ENCODE results near the gene NR1H3. TPM values are rescaled to one million over a fixed set of nuclear protein-coding genes. Genes with fewer than 3 reads are reported as not detected.
"Not testable (repeated sequence)": the region's sequence is repeated elsewhere in the genome, so short reads cannot be mapped to it uniquely, and the experiment has no call there.

NR1H3 gene
- total RNA-seq, 2 experiments from 2014 or later: 8.4 to 10.0 TPM

DNA sequence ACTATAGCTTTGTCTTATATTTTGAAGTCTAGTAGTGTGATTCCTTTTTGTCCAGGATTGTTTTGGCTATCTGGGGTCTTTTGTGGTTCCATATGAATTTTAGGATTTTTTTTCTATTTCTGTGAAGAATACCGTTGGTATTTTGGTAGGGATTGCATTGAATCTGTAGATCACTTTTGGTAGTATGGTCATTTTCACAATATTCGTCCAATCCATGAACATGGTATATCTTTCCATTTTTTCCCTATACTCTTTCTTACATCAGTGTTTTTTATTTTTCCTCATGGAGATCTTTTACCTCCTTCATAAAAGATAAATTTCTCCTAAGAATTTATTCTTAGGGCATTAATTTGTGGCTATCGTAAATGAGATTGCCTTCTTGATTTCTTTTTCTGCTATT lies 41.3 kb downstream of the NR1H3 start:
- Mint-ChIP-seq H3K9me3 (peaks cover 24% of the 10 kb centered on the region), H3K4me3 (no peak overlapping the region), H3K4me1 (peaks cover 14% of the 10 kb centered on the region), H3K27ac (no peak overlapping the region), H3K27me3 (no peaks in the 10 kb centered on the region), H3K36me3 (ENCODE audit: low read depth) (peaks cover 88% of the 10 kb centered on the region)
- DNase-seq: no peak
- ChIA-PET POLR2A (no interaction called here), CTCF (interaction anchor here (0.6 kb wide), 1 partner anchor 9 kb away, joined by 3 read pairs; no protein-coding TSS in a partner anchor)

DNA sequence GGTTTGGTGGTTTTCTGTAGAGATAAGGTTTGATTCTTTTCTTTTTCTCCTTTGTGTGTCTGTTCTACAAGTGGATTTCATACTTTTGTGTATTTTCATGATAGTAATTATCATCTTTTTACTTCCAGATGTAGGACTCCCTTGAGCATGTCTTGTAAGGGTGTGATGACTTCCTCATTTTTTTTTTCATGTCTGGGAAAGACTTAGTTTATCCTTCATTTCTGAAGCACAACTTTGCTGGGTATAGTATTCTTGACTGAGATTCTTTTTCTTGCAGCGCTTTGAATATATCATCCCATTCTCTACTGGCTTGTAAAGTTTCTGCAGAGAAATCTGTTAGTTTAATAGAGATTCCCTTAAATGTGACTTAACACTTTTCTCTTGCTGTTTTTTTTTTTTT lies 45.1 kb downstream of the NR1H3 start:
- ChIA-PET POLR2A (no interaction called here), CTCF (no interaction called here)
- H3K4me1 Mint-ChIP-seq: peaks cover 14% of the 10 kb centered on the region
- H3K27ac Mint-ChIP-seq: no peak overlapping the region
- no peaks in the 10 kb centered on the region for H3K27me3 Mint-ChIP-seq
- peaks cover 75% of the 10 kb centered on the region for H3K36me3 Mint-ChIP-seq (ENCODE audit: low read depth)
- no peak overlapping the region for H3K4me3 Mint-ChIP-seq
- no peak for DNase-seq
- H3K9me3 Mint-ChIP-seq: peaks cover 24% of the 10 kb centered on the region

DNA sequence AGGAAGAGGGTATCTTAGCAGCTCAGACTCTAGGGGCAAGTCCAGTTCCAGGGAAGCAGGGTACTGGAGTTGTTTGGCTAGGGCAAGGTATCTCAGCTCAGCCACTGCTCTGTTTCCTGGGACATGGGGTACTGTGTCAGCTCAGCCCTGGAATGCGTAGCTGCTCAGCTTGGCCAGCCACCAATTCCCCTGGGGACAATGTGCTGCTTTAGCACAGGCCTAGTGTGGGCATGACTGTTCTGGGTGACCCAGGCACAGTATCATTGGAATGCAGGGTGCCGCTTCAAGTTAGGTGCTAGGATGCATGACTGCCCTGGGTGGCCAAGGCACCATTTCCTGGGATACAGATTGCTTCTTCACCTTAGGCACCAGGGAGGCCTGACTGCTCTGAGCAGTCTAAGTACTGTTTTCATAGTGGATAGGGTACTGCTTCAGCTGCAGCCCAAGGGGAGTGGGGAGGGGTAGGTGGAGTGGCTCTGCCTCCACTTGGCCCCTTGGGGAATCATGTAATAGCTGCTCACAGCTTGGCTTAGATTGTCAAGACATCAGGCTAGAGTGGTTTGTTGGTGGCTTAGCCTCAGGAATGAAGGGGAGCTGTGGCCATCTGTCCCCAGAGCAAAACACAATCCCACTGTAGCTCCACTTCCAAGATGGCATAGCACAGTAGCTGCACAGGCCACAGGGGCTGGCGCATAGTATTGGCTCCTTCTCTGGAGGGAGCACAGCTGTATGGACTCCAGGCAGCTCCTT lies 48.1 kb downstream of the NR1H3 start:
- DNase-seq: no peak
- Mint-ChIP-seq H3K9me3 (peaks cover 16% of the 10 kb centered on the region), H3K4me1 (peaks cover 10% of the 10 kb centered on the region), H3K36me3 (ENCODE audit: low read depth) (peaks cover 66% of the 10 kb centered on the region), H3K27ac (no peak overlapping the region), H3K27me3 (no peaks in the 10 kb centered on the region), H3K4me3 (no peak overlapping the region)
- CTCF ChIA-PET: interaction anchor here (0.7 to 1.2 kb wide), 3 partner anchors 33 to 63 kb away, joined by 3 to 5 read pairs (median 3); no protein-coding TSS in a partner anchor
- POLR2A ChIA-PET: no interaction called here

DNA sequence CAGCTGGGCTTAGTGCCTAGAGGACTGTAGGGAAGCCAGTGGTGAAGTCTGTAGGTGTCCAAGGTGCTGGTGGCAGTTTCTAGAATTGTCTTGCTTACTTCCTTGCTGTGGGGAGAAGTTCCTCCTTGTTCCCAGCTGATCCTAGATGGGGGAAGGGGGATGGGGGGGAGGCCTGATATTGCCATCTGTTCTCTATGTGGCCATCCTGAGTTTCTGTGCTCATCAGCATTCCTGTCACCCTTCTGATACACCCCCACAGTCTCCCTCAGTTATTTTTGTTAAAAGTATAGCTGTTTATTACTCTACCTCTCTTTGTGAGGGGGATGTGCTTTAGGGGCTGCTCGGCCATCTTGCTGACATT lies 48.7 kb downstream of the NR1H3 start:
- Mint-ChIP-seq H3K27ac (no peak overlapping the region), H3K9me3 (peaks cover 14% of the 10 kb centered on the region), H3K27me3 (no peaks in the 10 kb centered on the region), H3K36me3 (ENCODE audit: low read depth) (peaks cover 67% of the 10 kb centered on the region), H3K4me3 (no peak overlapping the region), H3K4me1 (peaks cover 10% of the 10 kb centered on the region)
- CTCF ChIA-PET: interaction anchor here (0.7 to 1.1 kb wide), 2 partner anchors 48 to 63 kb away, joined by 3 to 5 read pairs; no protein-coding TSS in a partner anchor
- DNase-seq: no peak
- POLR2A ChIA-PET: no interaction called here

DNA sequence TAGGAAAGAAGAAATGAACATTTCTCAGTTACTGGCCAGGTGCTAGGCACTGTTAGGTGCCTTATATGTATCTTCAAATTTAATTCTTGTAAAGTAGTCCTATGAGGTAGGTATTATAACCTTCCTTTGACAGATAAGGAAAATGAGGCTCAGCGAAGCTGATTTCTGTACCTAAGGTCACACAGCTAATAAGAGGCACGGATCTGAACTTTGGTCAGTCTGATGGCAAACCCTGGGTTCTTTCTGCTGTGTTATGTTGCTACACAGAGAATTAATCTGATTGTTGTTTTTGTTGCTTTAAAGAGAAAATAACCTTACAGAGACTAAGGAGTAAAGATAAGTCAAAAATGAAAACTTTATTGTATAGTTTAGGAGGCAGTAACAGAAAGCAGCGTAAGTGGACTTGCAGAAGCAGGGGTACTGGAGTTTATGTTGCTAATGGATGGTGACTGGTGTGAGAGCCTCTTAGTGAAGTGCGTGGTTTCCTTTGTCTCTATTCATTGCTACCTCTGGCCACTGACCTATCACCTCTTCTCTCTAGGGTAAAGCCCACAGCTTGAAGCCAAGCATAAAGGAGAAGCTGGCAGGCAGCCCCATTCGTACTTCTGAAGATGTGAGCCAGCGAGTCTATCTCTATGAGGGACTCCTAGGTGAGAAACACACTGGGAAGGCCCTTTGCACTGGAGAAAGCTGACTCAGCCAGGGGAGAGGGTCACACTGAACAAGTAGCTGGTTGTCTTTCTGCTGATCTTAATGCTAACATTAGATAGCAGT lies 50.4 kb downstream of the NR1H3 start:
- Mint-ChIP-seq H3K9me3 (peaks cover 4% of the 10 kb centered on the region), H3K27me3 (no peaks in the 10 kb centered on the region), H3K27ac (peak overlapping the region; percentile 13), H3K36me3 (ENCODE audit: low read depth) (peaks cover 60% of the 10 kb centered on the region), H3K4me1 (no peaks in the 10 kb centered on the region), H3K4me3 (no peak overlapping the region)
- DNase-seq: no peak
- POLR2A ChIA-PET: no interaction called here
- CTCF ChIA-PET: interaction anchor here (0.6 kb wide), 1 partner anchor 101 kb away, joined by 4 read pairs; no protein-coding TSS in a partner anchor

DNA sequence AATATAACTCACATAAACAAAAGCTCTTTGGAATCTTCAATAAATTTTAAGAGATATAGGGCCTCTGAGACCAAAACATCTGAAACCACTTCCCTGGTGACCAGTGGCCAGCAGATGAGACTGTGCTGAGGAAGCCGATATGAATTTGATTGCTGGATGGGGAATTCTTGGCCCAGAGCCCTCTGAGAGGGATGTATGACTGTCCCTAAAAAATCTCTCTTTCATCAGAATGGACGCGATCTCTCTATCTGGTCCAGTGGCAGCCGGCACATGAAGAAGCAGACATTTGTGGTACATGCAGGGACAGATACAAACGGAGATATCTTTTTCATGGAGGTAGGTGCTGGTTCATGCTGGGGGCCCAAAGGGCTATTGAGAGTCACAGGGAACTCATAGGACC lies 57.2 kb downstream of the NR1H3 start:
- no peaks in the 10 kb centered on the region for H3K9me3 Mint-ChIP-seq
- peaks cover 53% of the 10 kb centered on the region for H3K36me3 Mint-ChIP-seq (ENCODE audit: low read depth)
- DNase-seq: no peak
- H3K4me3 Mint-ChIP-seq: no peak overlapping the region
- H3K27me3 Mint-ChIP-seq: no peaks in the 10 kb centered on the region
- POLR2A ChIA-PET: no interaction called here
- no peak overlapping the region for H3K27ac Mint-ChIP-seq
- CTCF ChIA-PET: no interaction called here
- H3K4me1 Mint-ChIP-seq: peaks cover 7% of the 10 kb centered on the region

DNA sequence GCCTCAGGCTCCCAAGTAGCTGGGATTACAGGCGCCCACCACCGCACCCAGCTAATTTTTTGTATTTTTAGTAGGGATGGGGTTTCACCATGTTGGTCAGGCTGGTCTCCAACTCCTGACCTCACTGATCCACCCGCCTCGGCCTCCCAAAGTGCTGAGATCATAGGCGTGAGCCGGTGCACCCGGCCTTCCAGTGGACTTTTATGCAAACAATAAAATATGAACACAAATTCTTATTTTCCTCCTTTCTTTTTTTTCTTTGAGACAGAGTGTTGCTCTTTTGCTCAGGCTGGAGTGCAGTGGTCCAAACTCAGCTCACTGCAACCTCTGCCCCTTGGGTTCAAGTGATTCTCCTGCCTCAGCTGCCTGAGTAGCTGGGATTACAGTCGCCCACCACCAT lies 58.7 kb downstream of the NR1H3 start:
- H3K27me3 Mint-ChIP-seq, H3K27ac Mint-ChIP-seq, H3K9me3 Mint-ChIP-seq, H3K4me1 Mint-ChIP-seq, H3K4me3 Mint-ChIP-seq, POLR2A ChIA-PET, DNase-seq: not testable (repeated sequence)
- H3K36me3 Mint-ChIP-seq (ENCODE audit: low read depth): peaks cover 50% of the 10 kb centered on the region
- CTCF ChIA-PET: interaction anchor here (0.5 kb wide), 1 partner anchor 582 kb away, joined by 3 read pairs; no protein-coding TSS in a partner anchor

DNA sequence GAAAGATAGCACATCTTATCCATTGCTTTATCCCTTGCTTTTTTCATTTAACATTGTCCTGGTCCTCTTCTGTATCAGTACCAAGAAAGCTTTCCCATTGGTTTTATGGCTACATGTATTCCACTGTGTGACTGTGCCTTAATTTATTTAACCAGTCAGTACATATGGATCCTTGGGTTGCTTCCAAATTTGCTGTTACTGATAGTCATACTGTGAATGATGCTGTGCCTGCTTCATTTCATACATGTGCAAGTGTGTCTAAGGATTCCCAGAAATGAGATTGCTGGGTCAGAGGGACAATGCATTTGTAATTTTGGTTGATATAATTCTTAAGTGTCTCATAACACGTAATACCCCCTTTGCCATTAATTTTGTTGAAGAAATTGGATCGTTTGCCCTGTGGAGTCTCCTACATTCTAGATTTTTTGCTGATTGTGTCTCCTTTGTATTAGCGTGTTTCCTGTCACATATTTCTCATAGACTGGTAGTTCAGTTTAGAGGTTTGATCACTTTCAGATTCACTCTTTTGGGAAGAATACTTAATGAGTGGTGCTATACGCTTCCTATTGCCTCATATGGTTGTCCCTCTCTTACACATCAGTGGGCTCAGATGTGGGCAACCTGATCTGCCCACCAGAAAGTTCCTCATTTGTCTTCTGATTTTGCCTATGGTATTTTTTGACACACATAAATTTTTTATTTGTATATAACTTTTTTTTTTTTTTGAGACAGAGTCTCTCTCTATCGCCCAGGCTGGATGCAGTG lies 59.5 kb downstream of the NR1H3 start:
- ChIA-PET CTCF (interaction anchor here (0.5 kb wide), 1 partner anchor 581 kb away, joined by 3 read pairs; no protein-coding TSS in a partner anchor), POLR2A (no interaction called here)
- H3K4me1 Mint-ChIP-seq: peaks cover 7% of the 10 kb centered on the region
- H3K4me3 Mint-ChIP-seq: no peak overlapping the region
- H3K27ac Mint-ChIP-seq: no peak overlapping the region
- peaks cover 50% of the 10 kb centered on the region for H3K36me3 Mint-ChIP-seq (ENCODE audit: low read depth)
- H3K27me3 Mint-ChIP-seq: no peaks in the 10 kb centered on the region
- H3K9me3 Mint-ChIP-seq: no peaks in the 10 kb centered on the region
- DNase-seq: no peak

DNA sequence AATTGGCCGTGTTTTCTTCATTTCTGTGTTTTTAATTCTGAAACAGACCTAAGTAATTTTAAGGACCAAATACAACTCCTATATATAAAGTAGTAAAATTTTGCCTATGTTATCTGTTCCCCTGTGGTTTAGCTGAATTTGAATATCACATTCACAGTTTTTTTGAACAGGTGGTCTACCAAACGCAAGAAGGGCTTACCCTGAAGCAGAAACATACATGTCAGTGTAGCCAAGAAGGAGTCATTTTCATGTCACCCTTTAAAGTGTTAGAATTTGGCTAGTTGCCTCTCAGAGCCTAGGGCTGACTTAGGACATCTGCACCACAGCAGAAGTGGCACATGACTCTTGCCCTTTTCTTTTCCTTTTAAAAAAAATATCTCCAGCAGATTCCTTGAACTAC lies 60.4 kb downstream of the NR1H3 start:
- peaks cover 46% of the 10 kb centered on the region for H3K36me3 Mint-ChIP-seq (ENCODE audit: low read depth)

More for the DNA sequence above, 60.4 kb downstream of the NR1H3 start:
- no peak overlapping the region for H3K4me3 Mint-ChIP-seq
- peaks cover 7% of the 10 kb centered on the region for H3K4me1 Mint-ChIP-seq
- H3K27me3 Mint-ChIP-seq: no peaks in the 10 kb centered on the region
- H3K27ac Mint-ChIP-seq: no peak overlapping the region
- H3K9me3 Mint-ChIP-seq: no peaks in the 10 kb centered on the region
- ChIA-PET POLR2A (no interaction called here), CTCF (no interaction called here)
- no peak for DNase-seq

Other genes starting within 250 kb of the NR1H3 start
- gene ARFGAP2, start 81.1 kb upstream of the NR1H3 start, total RNA-seq: 100 to 1,000 TPM in 1 of 2 experiments, 10 to 100 TPM in 1; 88.1 to 103 TPM
- 1 to 10 TPM; 1.8 to 2.2 TPM for gene PACSIN3, start 71.6 kb upstream of the NR1H3 start, total RNA-seq
- 100 to 1,000 TPM; 156 to 166 TPM for gene DDB2, start 43.0 kb upstream of the NR1H3 start, total RNA-seq
- 10 to 100 TPM; 28.0 to 31.7 TPM for gene ACP2, start 9.2 kb upstream of the NR1H3 start, total RNA-seq
- gene MADD, start 12.1 kb downstream of the NR1H3 start, total RNA-seq: 10 to 100 TPM; 93.3 to 95.1 TPM
- gene MYBPC3, start 94.7 kb downstream of the NR1H3 start, total RNA-seq: not detected
- gene SPI1, start 120.6 kb downstream of the NR1H3 start, total RNA-seq: not detected
- gene SLC39A13, start 150.6 kb downstream of the NR1H3 start, total RNA-seq: 10 to 100 TPM; 22.4 to 28.1 TPM
- gene PSMC3, start 168.4 kb downstream of the NR1H3 start, total RNA-seq: 100 to 1,000 TPM; 153 to 162 TPM
- gene RAPSN, start 191.1 kb downstream of the NR1H3 start, total RNA-seq: under 1 TPM; 0.48 to 0.50 TPM